ENCODE data around the gene MTHFD1L.

MTHFD1L gene

DNA sequence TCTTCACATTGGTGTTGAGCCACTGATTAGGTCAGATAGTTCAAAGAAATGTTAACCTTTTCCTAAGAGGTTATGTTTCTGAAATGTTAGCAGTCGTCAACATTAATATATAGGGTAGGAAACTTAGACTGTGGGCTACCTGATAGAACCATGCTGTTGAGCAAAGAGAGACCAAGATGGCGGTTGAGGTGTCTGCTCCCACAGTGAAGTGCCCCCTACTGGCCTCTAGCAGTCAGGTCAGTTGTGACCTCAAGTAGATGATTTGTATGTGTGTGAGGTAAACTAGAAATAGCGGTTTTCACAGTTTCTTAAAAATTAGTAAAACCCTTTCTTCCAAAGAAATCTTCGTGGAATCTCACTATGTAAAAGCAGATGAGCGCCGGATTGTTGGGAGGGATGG is 40.3 kb downstream of the MTHFD1L start:
- TF ChIP-seq POLR2AphosphoS5 (IDR thresholded peaks at IDR 0.05; ENCODE audit: low read depth, low read length) = no peak
- no peak for TF ChIP-seq FOXP2 (optimal IDR thresholded peaks at IDR 0.05; ENCODE audit: borderline replicate concordance, extremely low read depth, extremely low read length, insufficient read depth)
- no peak for TF ChIP-seq TAF1 (IDR thresholded peaks at IDR 0.05; ENCODE audit: borderline replicate concordance, insufficient read depth, low read length)
- TF ChIP-seq, protein P1, sequence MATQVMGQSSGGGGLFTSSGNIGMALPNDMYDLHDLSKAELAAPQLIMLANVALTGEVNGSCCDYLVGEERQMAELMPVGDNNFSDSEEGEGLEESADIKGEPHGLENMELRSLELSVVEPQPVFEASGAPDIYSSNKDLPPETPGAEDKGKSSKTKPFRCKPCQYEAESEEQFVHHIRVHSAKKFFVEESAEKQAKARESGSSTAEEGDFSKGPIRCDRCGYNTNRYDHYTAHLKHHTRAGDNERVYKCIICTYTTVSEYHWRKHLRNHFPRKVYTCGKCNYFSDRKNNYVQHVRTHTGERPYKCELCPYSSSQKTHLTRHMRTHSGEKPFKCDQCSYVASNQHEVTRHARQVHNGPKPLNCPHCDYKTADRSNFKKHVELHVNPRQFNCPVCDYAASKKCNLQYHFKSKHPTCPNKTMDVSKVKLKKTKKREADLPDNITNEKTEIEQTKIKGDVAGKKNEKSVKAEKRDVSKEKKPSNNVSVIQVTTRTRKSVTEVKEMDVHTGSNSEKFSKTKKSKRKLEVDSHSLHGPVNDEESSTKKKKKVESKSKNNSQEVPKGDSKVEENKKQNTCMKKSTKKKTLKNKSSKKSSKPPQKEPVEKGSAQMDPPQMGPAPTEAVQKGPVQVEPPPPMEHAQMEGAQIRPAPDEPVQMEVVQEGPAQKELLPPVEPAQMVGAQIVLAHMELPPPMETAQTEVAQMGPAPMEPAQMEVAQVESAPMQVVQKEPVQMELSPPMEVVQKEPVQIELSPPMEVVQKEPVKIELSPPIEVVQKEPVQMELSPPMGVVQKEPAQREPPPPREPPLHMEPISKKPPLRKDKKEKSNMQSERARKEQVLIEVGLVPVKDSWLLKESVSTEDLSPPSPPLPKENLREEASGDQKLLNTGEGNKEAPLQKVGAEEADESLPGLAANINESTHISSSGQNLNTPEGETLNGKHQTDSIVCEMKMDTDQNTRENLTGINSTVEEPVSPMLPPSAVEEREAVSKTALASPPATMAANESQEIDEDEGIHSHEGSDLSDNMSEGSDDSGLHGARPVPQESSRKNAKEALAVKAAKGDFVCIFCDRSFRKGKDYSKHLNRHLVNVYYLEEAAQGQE (IDR thresholded peaks at IDR 0.05; ENCODE audit: insufficient read depth in 1 of 2, low read depth in 2 of 2, low read length in 2 of 2) = no peak

DNA sequence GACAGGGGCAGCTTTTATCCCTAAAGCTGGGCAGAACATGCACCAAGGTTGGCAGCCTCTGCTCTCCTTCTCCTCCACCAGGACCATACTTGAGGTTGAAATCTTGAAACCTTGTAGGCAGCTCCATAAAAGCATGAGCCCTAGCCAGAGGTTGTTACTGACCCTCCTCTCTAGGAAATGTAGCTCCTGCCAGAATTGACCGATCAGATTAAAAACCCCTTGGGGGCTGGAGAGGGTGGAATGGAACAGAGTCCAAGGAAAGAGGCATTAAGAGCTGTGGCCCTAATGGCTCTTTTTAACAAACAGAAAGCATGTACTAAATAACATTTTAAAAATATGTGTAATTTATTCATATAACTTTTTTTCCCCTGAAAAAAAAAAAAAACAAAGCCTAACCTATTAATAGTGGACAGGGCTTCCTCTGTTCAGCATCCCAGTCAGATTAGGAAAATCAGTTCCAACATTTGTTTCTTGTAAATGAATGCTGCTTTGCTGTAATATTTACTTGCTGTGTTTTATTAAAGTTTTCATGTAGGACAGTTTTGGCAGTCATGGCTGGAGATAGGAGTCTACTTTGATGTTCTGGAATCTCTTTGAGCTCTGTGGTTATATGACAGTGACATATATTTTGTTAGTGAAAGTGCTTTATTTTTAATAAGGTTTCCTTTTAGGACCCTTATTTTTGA is 41.3 kb downstream of the MTHFD1L start:
- TF ChIP-seq, protein P1 (IDR thresholded peaks at IDR 0.05; ENCODE audit: insufficient read depth in 1 of 2, low read depth in 2 of 2, low read length in 2 of 2) = no peak
- TF ChIP-seq FOXP2 (optimal IDR thresholded peaks at IDR 0.05; ENCODE audit: borderline replicate concordance, extremely low read depth, extremely low read length, insufficient read depth) (no peak), SIN3A (IDR thresholded peaks at IDR 0.05; ENCODE audit: borderline replicate concordance, insufficient read depth, low read length) (no peak), POLR2AphosphoS5 (IDR thresholded peaks at IDR 0.05; ENCODE audit: low read depth, low read length) (no peak), TAF1 (IDR thresholded peaks at IDR 0.05; ENCODE audit: borderline replicate concordance, insufficient read depth, low read length) (no peak)

DNA sequence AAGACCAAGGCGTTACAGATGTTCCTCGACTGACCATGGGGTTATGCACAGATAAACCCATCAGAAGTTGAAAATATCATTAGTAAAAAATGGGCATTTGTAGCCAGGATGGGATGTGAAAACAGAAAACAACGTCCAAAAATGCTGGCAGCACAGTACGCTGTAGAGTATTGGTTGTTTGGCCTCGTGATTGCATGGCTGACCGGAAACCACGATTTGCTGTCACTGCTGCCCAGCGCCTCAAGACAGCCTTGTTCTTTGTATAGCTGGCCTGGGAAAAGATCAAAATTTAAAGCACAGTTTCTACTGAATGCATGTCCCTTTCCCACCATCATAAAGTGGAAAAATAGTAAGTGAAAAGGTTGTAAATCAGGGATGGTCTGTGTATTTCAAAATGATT is 41.9 kb downstream of the MTHFD1L start:
- TF ChIP-seq POLR2AphosphoS5 (IDR thresholded peaks at IDR 0.05; ENCODE audit: low read depth, low read length) (no peak), TAF1 (IDR thresholded peaks at IDR 0.05; ENCODE audit: borderline replicate concordance, insufficient read depth, low read length) (no peak), FOXP2 (optimal IDR thresholded peaks at IDR 0.05; ENCODE audit: borderline replicate concordance, extremely low read depth, extremely low read length, insufficient read depth) (no peak), SIN3A (IDR thresholded peaks at IDR 0.05; ENCODE audit: borderline replicate concordance, insufficient read depth, low read length) (no peak)
- TF ChIP-seq, protein P1 (IDR thresholded peaks at IDR 0.05; ENCODE audit: insufficient read depth in 1 of 2, low read depth in 2 of 2, low read length in 2 of 2) = no peak

DNA sequence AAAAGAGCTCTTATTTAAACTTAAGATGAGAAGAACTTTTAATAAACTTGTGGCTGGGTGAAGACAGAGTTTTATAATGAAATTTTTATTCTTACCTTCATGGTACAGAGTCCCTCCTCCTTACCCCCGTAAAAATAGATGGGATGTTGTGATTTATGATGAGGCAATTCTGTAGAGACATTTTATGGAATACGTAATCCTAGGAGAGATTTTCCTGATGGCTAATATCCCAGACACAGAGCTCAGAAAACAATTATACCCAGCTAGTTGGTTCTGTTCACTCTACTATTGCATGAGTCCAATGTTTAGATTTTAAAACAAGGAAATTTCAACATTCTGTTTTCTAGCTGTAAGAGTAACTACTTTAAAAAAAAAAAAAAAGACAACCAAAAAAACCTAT is 43.4 kb downstream of the MTHFD1L start:
- TF ChIP-seq POLR2AphosphoS5 (IDR thresholded peaks at IDR 0.05; ENCODE audit: low read depth, low read length) (no peak), TAF1 (IDR thresholded peaks at IDR 0.05; ENCODE audit: borderline replicate concordance, insufficient read depth, low read length) (no peak), FOXP2 (optimal IDR thresholded peaks at IDR 0.05; ENCODE audit: borderline replicate concordance, extremely low read depth, extremely low read length, insufficient read depth) (no peak), SIN3A (IDR thresholded peaks at IDR 0.05; ENCODE audit: borderline replicate concordance, insufficient read depth, low read length) (no peak)
- TF ChIP-seq, protein P1 (IDR thresholded peaks at IDR 0.05; ENCODE audit: insufficient read depth in 1 of 2, low read depth in 2 of 2, low read length in 2 of 2) = no peak
